HepG2 (cell line): ENCODE data around the gene YY1. TPM values are rescaled to one million over a fixed set of nuclear protein-coding genes. Genes with fewer than 3 reads are reported as not detected.

ENCODE experiments used
- ASH2L ChIP-seq: fragments of 300-600, 200-600 bp; sonication (generic); IDR thresholded peaks from 2 replicates; pipeline ENCODE4 v1.7.0; 2017; ENCODE audit warnings: low read depth, mild to moderate bottlenecking, moderate library complexity, mixed read lengths, low read length; ENCODE audit not compliant: insufficient read length
- ATAD3A ChIP-seq: sonication (generic); formaldehyde crosslinking; IDR thresholded peaks from 2 replicates; pipeline ENCODE4 v1.4.0; 2020; ENCODE audit warnings: missing genetic modification reagents
- ELF3 ChIP-seq: IDR thresholded peaks from 2 replicates; pipeline ENCODE4 v1.6.1; 2016; ENCODE audit warnings: missing genetic modification reagents, missing compliant biosample characterization
- HNF4A ChIP-seq: sonication (generic); formaldehyde crosslinking; IDR thresholded peaks from 2 replicates; pipeline ENCODE4 v1.4.0; 2020; ENCODE audit warnings: missing genetic modification reagents
- KLF13 ChIP-seq: sonication (generic); formaldehyde crosslinking; IDR thresholded peaks from 2 replicates; pipeline ENCODE4 v1.4.0; 2020; ENCODE audit warnings: mild to moderate bottlenecking, missing genetic modification reagents
- MBNL3 ChIP-seq: fragments of 250-450 bp; sonication (Bioruptor Pico); conservative IDR thresholded peaks from 2 replicates; pipeline ENCODE4 v1.8.0; 2022; ENCODE audit warnings: mild to moderate bottlenecking, inconsistent platforms
- MIER2 ChIP-seq: IDR thresholded peaks from 2 replicates; pipeline ENCODE4 v1.6.1; 2016; ENCODE audit warnings: missing biosample characterization, missing genetic modification reagents
- MTA3 ChIP-seq: sonication (generic); formaldehyde crosslinking; IDR thresholded peaks from 2 replicates; pipeline ENCODE4 v1.4.0; 2020; ENCODE audit warnings: missing genetic modification reagents
- MXD4 ChIP-seq: IDR thresholded peaks from 2 replicates; pipeline ENCODE4 v1.6.1; 2016; ENCODE audit warnings: mild to moderate bottlenecking, missing biosample characterization, missing genetic modification reagents
- PAX8 ChIP-seq: sonication (generic); formaldehyde crosslinking; IDR thresholded peaks from 2 replicates; pipeline ENCODE4 v1.8.0; 2022; ENCODE audit warnings: mild to moderate bottlenecking, missing genetic modification reagents, borderline replicate concordance
- PLRG1 ChIP-seq: fragments of 450-650 bp; conservative IDR thresholded peaks from 2 replicates; pipeline ENCODE4 v1.6.1; 2016
- SAP130 ChIP-seq: IDR thresholded peaks from 2 replicates; pipeline ENCODE4 v1.6.1; 2016; ENCODE audit warnings: low read depth
- SIX1 ChIP-seq: sonication (generic); formaldehyde crosslinking; IDR thresholded peaks from 2 replicates; pipeline ENCODE4 v1.4.0; 2020; ENCODE audit warnings: missing genetic modification reagents, borderline replicate concordance
- SMARCE1 ChIP-seq: fragments of 450-650 bp; IDR thresholded peaks from 2 replicates; pipeline ENCODE4 v1.6.1; 2017; ENCODE audit warnings: borderline replicate concordance
- U2AF1 ChIP-seq: fragments of 200-400 bp; formaldehyde crosslinking; optimal IDR thresholded peaks from 2 replicates; pipeline ENCODE3; 2017; ENCODE audit warnings: mild to moderate bottlenecking, low read depth, low read length
- ZEB1 ChIP-seq: IDR thresholded peaks from 2 replicates; pipeline ENCODE4 v1.6.1; 2012; ENCODE audit warnings: mild to moderate bottlenecking, low read depth, inconsistent platforms; ENCODE audit not compliant: insufficient replicate concordance
- ZNF337 ChIP-seq: sonication (generic); formaldehyde crosslinking; IDR thresholded peaks from 2 replicates; pipeline ENCODE4 v1.5.1; 2020; ENCODE audit warnings: missing genetic modification reagents, low read depth, mild to moderate bottlenecking, borderline replicate concordance
- ZNF34 ChIP-seq: sonication (generic); formaldehyde crosslinking; IDR thresholded peaks from 2 replicates; pipeline ENCODE4 v1.4.0; 2020; ENCODE audit warnings: mild to moderate bottlenecking, missing genetic modification reagents, borderline replicate concordance
- ZNF451 ChIP-seq: sonication (generic); formaldehyde crosslinking; IDR thresholded peaks from 2 replicates; pipeline ENCODE4 v1.5.0; 2020; ENCODE audit warnings: mild to moderate bottlenecking, missing genetic modification reagents
- ZNF749 ChIP-seq: sonication (generic); formaldehyde crosslinking; IDR thresholded peaks from 2 replicates; pipeline ENCODE4 v1.8.0; 2022; ENCODE audit warnings: mild to moderate bottlenecking, missing genetic modification reagents, moderate library complexity, borderline replicate concordance
- ZNF891 ChIP-seq: sonication (generic); formaldehyde crosslinking; IDR thresholded peaks from 2 replicates; pipeline ENCODE4 v1.5.0; 2020; ENCODE audit warnings: mild to moderate bottlenecking, missing genetic modification reagents
- polyA plus RNA-seq, 8 experiments: library from polyadenylated mRNA; depleted of rRNA in 3 of 8; stranded (reverse) in 7 of 8; unstranded in 1 of 8; fragments of >200 nt; fragmentation: Illumina TruSeq in 4 of 8; extraction: Trizol in 4 of 8; gene quantifications; 2 replicates each; pipeline versions ENCODE4 v1.2.1 to v1.2.3, GENCODE V29; 2011 to 2016; ENCODE audit warnings: low read depth in 4 of 8, missing spikeins in 1 of 8, mixed read lengths in 1 of 8; ENCODE audit not compliant: insufficient read depth in 1 of 8
- total RNA-seq, 5 experiments: library from RNA; depleted of rRNA; stranded (reverse); fragments of >200 nt; fragmentation: Illumina TruSeq; extraction: Trizol; gene quantifications; 2 replicates each; pipeline ENCODE4 v1.2.3, GENCODE V29; 2016; ENCODE audit warnings: low read depth in 1 of 5
- TF ChIP-seq, protein P1 (sequence below): sonication (generic); formaldehyde crosslinking; IDR thresholded peaks from 2 replicates; pipeline ENCODE4 v1.4.0; 2020; ENCODE audit warnings: missing genetic modification reagents
- TF ChIP-seq, protein P2 (sequence below): IDR thresholded peaks from 2 replicates; pipeline ENCODE4 v1.6.1; 2018; ENCODE audit warnings: missing genetic modification reagents, mild to moderate bottlenecking, missing compliant biosample characterization
- TF ChIP-seq, protein P3 (sequence below): sonication (generic); formaldehyde crosslinking; IDR thresholded peaks from 2 replicates; pipeline ENCODE4 v1.4.0; 2020; ENCODE audit warnings: missing genetic modification reagents, low read depth, mild to moderate bottlenecking, borderline replicate concordance
- TF ChIP-seq, protein P4 (sequence below): IDR thresholded peaks from 2 replicates; pipeline ENCODE4 v1.6.1; 2016; ENCODE audit warnings: mild to moderate bottlenecking, missing biosample characterization, missing genetic modification reagents

YY1 gene
- total and polyA plus RNA-seq, 2 of the 13 experiments (the other 11 are each of a cell fraction or from before 2014, with no cell fraction given) = 29.4 to 68.1 TPM

DNA sequence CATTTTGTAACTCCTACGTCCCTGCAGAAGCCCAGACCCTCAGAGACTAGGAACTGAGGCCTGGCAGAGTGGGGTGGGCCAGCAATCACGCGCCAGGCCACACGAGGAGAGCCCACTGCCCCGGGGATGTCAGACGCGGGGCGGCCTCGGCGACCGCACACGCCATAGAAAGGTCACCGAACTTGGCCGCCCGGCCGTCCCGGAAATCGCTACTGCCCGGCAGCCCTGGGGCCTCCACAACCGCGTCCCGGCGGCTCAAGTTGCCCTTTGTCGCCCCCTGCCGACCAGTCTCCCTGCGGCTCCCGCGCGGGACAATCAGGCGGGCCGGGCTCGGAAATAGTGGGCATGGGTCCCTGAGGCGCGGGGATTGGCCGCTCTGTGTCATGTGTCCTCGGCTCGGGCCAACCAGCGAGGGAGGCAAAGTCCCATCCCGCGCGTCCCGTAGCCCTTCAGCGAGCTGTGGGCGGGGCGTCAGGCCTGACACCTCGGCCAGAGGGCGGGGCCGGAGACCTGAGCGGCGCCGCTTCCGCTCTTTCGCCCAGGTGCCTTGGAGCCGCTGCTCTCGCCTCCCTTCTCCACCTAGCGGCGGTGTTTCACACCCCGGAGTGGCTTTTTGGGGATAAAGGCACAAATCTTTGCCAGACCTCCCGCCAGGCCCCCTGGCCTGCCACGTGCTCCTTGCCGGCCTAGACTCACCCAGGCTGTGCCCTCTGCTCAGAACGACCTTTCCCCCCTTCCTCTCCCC, 46.1 kb upstream of the YY1 start (continued):
- TF ChIP-seq, protein P1, sequence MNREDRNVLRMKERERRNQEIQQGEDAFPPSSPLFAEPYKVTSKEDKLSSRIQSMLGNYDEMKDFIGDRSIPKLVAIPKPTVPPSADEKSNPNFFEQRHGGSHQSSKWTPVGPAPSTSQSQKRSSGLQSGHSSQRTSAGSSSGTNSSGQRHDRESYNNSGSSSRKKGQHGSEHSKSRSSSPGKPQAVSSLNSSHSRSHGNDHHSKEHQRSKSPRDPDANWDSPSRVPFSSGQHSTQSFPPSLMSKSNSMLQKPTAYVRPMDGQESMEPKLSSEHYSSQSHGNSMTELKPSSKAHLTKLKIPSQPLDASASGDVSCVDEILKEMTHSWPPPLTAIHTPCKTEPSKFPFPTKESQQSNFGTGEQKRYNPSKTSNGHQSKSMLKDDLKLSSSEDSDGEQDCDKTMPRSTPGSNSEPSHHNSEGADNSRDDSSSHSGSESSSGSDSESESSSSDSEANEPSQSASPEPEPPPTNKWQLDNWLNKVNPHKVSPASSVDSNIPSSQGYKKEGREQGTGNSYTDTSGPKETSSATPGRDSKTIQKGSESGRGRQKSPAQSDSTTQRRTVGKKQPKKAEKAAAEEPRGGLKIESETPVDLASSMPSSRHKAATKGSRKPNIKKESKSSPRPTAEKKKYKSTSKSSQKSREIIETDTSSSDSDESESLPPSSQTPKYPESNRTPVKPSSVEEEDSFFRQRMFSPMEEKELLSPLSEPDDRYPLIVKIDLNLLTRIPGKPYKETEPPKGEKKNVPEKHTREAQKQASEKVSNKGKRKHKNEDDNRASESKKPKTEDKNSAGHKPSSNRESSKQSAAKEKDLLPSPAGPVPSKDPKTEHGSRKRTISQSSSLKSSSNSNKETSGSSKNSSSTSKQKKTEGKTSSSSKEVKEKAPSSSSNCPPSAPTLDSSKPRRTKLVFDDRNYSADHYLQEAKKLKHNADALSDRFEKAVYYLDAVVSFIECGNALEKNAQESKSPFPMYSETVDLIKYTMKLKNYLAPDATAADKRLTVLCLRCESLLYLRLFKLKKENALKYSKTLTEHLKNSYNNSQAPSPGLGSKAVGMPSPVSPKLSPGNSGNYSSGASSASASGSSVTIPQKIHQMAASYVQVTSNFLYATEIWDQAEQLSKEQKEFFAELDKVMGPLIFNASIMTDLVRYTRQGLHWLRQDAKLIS (CRISPR knock-in tag) = no peak
- TF ChIP-seq, protein P2, sequence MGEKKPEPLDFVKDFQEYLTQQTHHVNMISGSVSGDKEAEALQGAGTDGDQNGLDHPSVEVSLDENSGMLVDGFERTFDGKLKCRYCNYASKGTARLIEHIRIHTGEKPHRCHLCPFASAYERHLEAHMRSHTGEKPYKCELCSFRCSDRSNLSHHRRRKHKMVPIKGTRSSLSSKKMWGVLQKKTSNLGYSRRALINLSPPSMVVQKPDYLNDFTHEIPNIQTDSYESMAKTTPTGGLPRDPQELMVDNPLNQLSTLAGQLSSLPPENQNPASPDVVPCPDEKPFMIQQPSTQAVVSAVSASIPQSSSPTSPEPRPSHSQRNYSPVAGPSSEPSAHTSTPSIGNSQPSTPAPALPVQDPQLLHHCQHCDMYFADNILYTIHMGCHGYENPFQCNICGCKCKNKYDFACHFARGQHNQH (CRISPR knock-in tag) = peak; percentile 73
- TF ChIP-seq, protein P3, sequence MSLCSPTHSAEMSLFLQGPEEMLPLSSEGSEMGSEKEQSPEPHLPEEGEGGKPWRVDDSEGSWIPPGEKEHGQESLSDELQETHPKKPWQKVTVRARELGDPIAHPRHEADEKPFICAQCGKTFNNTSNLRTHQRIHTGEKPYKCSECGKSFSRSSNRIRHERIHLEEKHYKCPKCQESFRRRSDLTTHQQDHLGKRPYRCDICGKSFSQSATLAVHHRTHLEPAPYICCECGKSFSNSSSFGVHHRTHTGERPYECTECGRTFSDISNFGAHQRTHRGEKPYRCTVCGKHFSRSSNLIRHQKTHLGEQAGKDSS (CRISPR knock-in tag) = peak; percentile 74; the same call in 1 of the 2 replicates
- TF ChIP-seq ZNF891 (CRISPR knock-in tag) (no peak), SAP130 (CRISPR knock-in tag) (peak; percentile 88), ZNF337 (no peak), MXD4 (CRISPR knock-in tag) (0 out of 2 replicates have a peak, but pooled peaks have one; percentile 62), ZNF34 (CRISPR knock-in tag) (0 out of 2 replicates have a peak, but pooled peaks have one; percentile 66), ZNF451 (CRISPR knock-in tag) (peak; percentile 88; the same call in 1 of the 2 replicates), ASH2L (peak; percentile 66), ZNF749 (CRISPR knock-in tag) (peak; percentile 43; the same call in 1 of the 2 replicates), MTA3 (CRISPR knock-in tag) (no peak), PAX8 (CRISPR knock-in tag) (0 out of 2 replicates have a peak, but pooled peaks have one; percentile 42), HNF4A (CRISPR knock-in tag) (peak; percentile 87), KLF13 (CRISPR knock-in tag) (no peak), ATAD3A (no peak), PLRG1 (no peak), U2AF1 (no peak), SIX1 (0 out of 2 replicates have a peak, but pooled peaks have one; percentile 12), ZEB1 (peak; percentile 65), MIER2 (peak; percentile 74; the same call in 1 of the 2 replicates), SMARCE1 (no peak), MBNL3 (CRISPR knock-in tag) (no peak), ELF3 (CRISPR knock-in tag) (peak; percentile 95)
- TF ChIP-seq, protein P4, sequence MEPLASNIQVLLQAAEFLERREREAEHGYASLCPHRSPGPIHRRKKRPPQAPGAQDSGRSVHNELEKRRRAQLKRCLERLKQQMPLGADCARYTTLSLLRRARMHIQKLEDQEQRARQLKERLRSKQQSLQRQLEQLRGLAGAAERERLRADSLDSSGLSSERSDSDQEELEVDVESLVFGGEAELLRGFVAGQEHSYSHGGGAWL (CRISPR knock-in tag) = no peak; the same call in none of the 2 replicates
